HepG2 (cell line): ENCODE data around the gene MRPL58. TPM values are rescaled to one million over a fixed set of nuclear protein-coding genes. Genes with fewer than 3 reads are reported as not detected.
"Not testable (repeated sequence)": the region's sequence is repeated elsewhere in the genome, so short reads cannot be mapped to it uniquely, and the experiment has no call there.

Source experiments
- ATAC-seq: fragments of 200-7000 bp; cut with Tn5 transposase; 3 replicates; pipeline ENCODE4 v1.9.1; 2020; ENCODE audit warnings: mild to moderate bottlenecking, moderate library complexity
- BruUV-seq: library from RNA; stranded (reverse); fragments of 400-500 nt; replicated peaks from 2 replicates; lab custom pipeline; 2021; lab: Mats Ljungman, UMichigan
- CTCF ChIA-PET: fragments of 300-600 bp; formaldehyde crosslinking; extraction: SDS; loops from one replicate; lab custom pipeline; 2021; ENCODE audit warnings: low total read pairs, inconsistent platforms, low intra/inter-chr PET ratio; lab: Yijun Ruan, JAX
- POLR2A ChIA-PET: fragments of 350-600 bp; sonication (Branson Sonifier 250); formaldehyde crosslinking; loops from one replicate; lab custom pipeline; 2020; ENCODE audit warnings: antibody characterized with exemption, inconsistent platforms; lab: Yijun Ruan, JAX
- DNase-seq: peaks from one replicate; pipeline ENCODE4 v3.0.0-alpha.2; 2015; ENCODE audit warnings: low spot score
- FAIRE-seq: peaks from 3 replicates; lab custom pipeline; 2011; peaks lifted over from hg19 to GRCh38; lab: Jason Lieb, UNC
- H2AFZ ChIP-seq: one replicate; pipeline ENCODE4 v1.6.1; 2011; ENCODE audit warnings: low read length, inconsistent platforms
- H3K27ac ChIP-seq: fragments of 300-600 bp; 3 replicates; pipeline ENCODE4 v1.8.0; 2011; ENCODE audit warnings: mixed run types, mild to moderate bottlenecking, mixed read lengths, low read length, inconsistent platforms; ENCODE audit not compliant: insufficient read depth; ENCODE audit errors: extremely low read length
- H3K27me3 ChIP-seq, 2 experiments: fragments of 200-600 bp in 1 of 2; 2 replicates in 1 of 2; 3 replicates in 1 of 2; pipeline versions ENCODE4 v1.6.0 to v1.8.0; 2011; ENCODE audit warnings: low read length in 2 of 2, mild to moderate bottlenecking in 2 of 2, moderate library complexity in 2 of 2, inconsistent platforms in 1 of 2; ENCODE audit not compliant: insufficient read depth in 2 of 2, control insufficient read depth in 1 of 2
- H3K36me3 ChIP-seq, 2 experiments: fragments of 200-600 bp in 1 of 2; replicated peaks in 1 of 2; 2 replicates in 1 of 2; 3 replicates in 1 of 2; pipeline versions ENCODE4 v1.5.1 to v1.8.0; 2011; ENCODE audit warnings: low read length in 2 of 2, inconsistent platforms in 1 of 2; ENCODE audit not compliant: insufficient read depth in 2 of 2, control insufficient read depth in 1 of 2
- H3K4me1 ChIP-seq: 2 replicates; pipeline ENCODE4 v1.5.1; 2012; ENCODE audit warnings: low read length, inconsistent platforms; ENCODE audit not compliant: insufficient read depth
- H3K4me2 ChIP-seq: 2 replicates; pipeline ENCODE4 v1.6.0; 2011; ENCODE audit warnings: low read depth, low read length, inconsistent platforms
- H3K4me3 ChIP-seq, 3 experiments: fragments of 200-600 bp in 1 of 3; sonication (generic), shearing (Covaris generic) in 1 of 3; replicated peaks in 1 of 3; 2 replicates each; pipeline ENCODE4 v1.5.1; 2011 to 2016; ENCODE audit warnings: low read length in 3 of 3, inconsistent platforms in 2 of 3, low read depth in 2 of 3, mild to moderate bottlenecking in 2 of 3, control low read depth in 1 of 3, mixed read lengths in 1 of 3; ENCODE audit not compliant: insufficient read depth in 1 of 3
- H3K79me2 ChIP-seq: one replicate; pipeline ENCODE4 v1.6.1; 2011; ENCODE audit warnings: low read length, inconsistent platforms; ENCODE audit not compliant: insufficient read depth
- H3K9ac ChIP-seq: 2 replicates; pipeline ENCODE4 v1.6.0; 2011; ENCODE audit warnings: mild to moderate bottlenecking, low read depth, low read length, inconsistent platforms; ENCODE audit not compliant: insufficient read depth
- H3K9me3 ChIP-seq: 2 replicates; pipeline ENCODE4 v1.5.1; 2012; ENCODE audit warnings: mild to moderate bottlenecking, low read length
- H4K20me1 ChIP-seq: 2 replicates; pipeline ENCODE4 v1.6.0; 2011; ENCODE audit warnings: inconsistent platforms, mild to moderate bottlenecking, low read length, moderate library complexity; ENCODE audit not compliant: insufficient read depth
- GFI1 ChIP-seq: sonication (generic); formaldehyde crosslinking; IDR thresholded peaks from 2 replicates; pipeline ENCODE4 v1.5.0; 2020; ENCODE audit warnings: missing genetic modification reagents, mild to moderate bottlenecking, borderline replicate concordance
- PAX8 ChIP-seq: sonication (generic); formaldehyde crosslinking; IDR thresholded peaks from 2 replicates; pipeline ENCODE4 v1.8.0; 2022; ENCODE audit warnings: mild to moderate bottlenecking, missing genetic modification reagents, borderline replicate concordance
- SOX5 ChIP-seq: IDR thresholded peaks from 2 replicates; pipeline ENCODE4 v1.6.1; 2016; ENCODE audit warnings: borderline replicate concordance
- WGBS: methylation state at CpG from one replicate; pipeline ENCODE4 v1.1.6; 2017; ENCODE audit warnings: low lambda C conversion rate; 5-methylcytosine and 5-hydroxymethylcytosine counted together
- in situ Hi-C: cut with HindIII; loops from 2 replicates; pipeline ENCODE4 v1.10.0; 2017; ENCODE audit warnings: low pct_unique_long_range_greater_than_20kb; ENCODE audit not compliant: extremely low pct_ligation_motif_present
- intact Hi-C: fragments of 100-400 bp; cut with micrococcal nuclease; formaldehyde crosslinking; loops from one replicate; pipeline ENCODE4 v1.10.0; 2022; ENCODE audit not compliant: unreplicated experiment
- polyA plus RNA-seq, 8 experiments: library from polyadenylated mRNA; depleted of rRNA in 3 of 8; stranded (reverse) in 7 of 8; unstranded in 1 of 8; fragments of >200 nt; fragmentation: Illumina TruSeq in 4 of 8; extraction: Trizol in 4 of 8; gene quantifications; 2 replicates each; pipeline versions ENCODE4 v1.2.1 to v1.2.3, GENCODE V29; 2011 to 2016; ENCODE audit warnings: low read depth in 4 of 8, missing spikeins in 1 of 8, mixed read lengths in 1 of 8; ENCODE audit not compliant: insufficient read depth in 1 of 8
- total RNA-seq, 5 experiments: library from RNA; depleted of rRNA; stranded (reverse); fragments of >200 nt; fragmentation: Illumina TruSeq; extraction: Trizol; gene quantifications; 2 replicates each; pipeline ENCODE4 v1.2.3, GENCODE V29; 2016; ENCODE audit warnings: low read depth in 1 of 5
- TF ChIP-seq, protein P1 (sequence below): sonication (generic); formaldehyde crosslinking; IDR thresholded peaks from 2 replicates; pipeline ENCODE4 v1.5.1; 2020; ENCODE audit warnings: missing genetic modification reagents, mild to moderate bottlenecking, borderline replicate concordance
- TF ChIP-seq, protein P2 (sequence below): sonication (generic); formaldehyde crosslinking; IDR thresholded peaks from 2 replicates; pipeline ENCODE4 v1.4.0; 2020; ENCODE audit warnings: mild to moderate bottlenecking, missing genetic modification reagents
- TF ChIP-seq, protein P3 (sequence below): sonication (generic); formaldehyde crosslinking; IDR thresholded peaks from 2 replicates; pipeline ENCODE4 v1.5.0; 2020; ENCODE audit warnings: mild to moderate bottlenecking, missing genetic modification reagents

Gene MRPL58
- total and polyA plus RNA-seq, 2 of the 13 experiments (the other 11 are each of a cell fraction or from before 2014, with no cell fraction given) = 44.9 to 68.9 TPM

DNA sequence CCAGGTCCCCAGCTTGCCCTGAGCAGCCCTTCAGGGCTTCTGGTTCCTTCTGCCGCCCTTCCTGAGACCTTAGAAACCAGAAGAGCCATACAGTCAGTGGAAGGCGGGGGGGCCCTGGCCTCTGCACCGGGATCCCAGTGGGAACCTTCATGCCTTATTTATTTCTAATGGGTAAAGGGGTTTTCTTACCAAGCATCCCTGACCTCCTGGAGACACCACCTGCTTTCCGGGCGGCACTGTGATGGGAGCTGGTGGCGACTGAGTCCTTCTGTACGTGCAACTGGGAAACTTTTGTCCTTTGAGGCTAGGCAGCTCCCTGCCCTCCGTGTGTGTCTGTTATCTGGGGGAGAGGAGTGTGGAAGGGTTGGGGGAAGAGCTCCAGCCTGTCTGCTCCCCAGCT, 7.2 kb upstream of the MRPL58 start (continued):
- no peak for TF ChIP-seq PAX8
- TF ChIP-seq GFI1 (CRISPR knock-in tag) = no peak
- no peak for TF ChIP-seq SOX5
- TF ChIP-seq, protein P1, sequence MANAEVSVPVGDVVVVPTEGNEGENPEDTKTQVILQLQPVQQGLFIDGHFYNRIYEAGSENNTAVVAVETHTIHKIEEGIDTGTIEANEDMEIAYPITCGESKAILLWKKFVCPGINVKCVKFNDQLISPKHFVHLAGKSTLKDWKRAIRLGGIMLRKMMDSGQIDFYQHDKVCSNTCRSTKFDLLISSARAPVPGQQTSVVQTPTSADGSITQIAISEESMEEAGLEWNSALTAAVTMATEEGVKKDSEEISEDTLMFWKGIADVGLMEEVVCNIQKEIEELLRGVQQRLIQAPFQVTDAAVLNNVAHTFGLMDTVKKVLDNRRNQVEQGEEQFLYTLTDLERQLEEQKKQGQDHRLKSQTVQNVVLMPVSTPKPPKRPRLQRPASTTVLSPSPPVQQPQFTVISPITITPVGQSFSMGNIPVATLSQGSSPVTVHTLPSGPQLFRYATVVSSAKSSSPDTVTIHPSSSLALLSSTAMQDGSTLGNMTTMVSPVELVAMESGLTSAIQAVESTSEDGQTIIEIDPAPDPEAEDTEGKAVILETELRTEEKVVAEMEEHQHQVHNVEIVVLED (CRISPR knock-in tag) = no peak
- TF ChIP-seq, protein P2, sequence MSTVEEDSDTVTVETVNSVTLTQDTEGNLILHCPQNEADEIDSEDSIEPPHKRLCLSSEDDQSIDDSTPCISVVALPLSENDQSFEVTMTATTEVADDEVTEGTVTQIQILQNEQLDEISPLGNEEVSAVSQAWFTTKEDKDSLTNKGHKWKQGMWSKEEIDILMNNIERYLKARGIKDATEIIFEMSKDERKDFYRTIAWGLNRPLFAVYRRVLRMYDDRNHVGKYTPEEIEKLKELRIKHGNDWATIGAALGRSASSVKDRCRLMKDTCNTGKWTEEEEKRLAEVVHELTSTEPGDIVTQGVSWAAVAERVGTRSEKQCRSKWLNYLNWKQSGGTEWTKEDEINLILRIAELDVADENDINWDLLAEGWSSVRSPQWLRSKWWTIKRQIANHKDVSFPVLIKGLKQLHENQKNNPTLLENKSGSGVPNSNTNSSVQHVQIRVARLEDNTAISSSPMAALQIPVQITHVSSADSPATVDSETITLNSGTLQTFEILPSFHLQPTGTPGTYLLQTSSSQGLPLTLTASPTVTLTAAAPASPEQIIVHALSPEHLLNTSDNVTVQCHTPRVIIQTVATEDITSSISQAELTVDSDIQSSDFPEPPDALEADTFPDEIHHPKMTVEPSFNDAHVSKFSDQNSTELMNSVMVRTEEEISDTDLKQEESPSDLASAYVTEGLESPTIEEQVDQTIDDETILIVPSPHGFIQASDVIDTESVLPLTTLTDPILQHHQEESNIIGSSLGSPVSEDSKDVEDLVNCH (CRISPR knock-in tag) = no peak

DNA sequence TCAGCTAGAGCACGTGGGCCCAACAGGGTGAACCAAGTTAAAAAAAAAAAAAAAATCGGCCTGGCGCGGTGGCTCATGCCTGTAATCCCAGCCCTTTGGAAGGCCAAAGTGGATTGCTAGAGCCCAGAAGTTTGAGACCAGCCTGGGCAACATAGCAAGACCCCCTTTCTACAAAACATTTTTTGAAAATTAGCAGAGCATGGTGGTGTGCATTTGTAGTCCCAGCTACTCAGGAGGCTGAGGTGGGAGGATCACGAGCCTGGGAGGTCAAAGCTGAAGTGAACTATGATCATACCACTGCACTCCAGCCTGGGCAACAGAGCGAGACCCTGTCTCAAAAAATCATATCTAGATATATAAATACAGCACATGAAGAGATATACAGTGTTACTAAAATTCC, 6.4 kb upstream of the MRPL58 start:
- not testable (repeated sequence) for H3K79me2 ChIP-seq, H3K4me2 ChIP-seq, H3K27ac ChIP-seq, BruUV-seq, DNase-seq, H3K9me3 ChIP-seq, ATAC-seq, H3K4me3 ChIP-seq, H3K9ac ChIP-seq, H4K20me1 ChIP-seq, H3K36me3 ChIP-seq, H2AFZ ChIP-seq, FAIRE-seq, H3K27me3 ChIP-seq, H3K4me1 ChIP-seq
- ChIA-PET POLR2A (interaction anchor here (1.3 kb wide), 1 partner anchor 14 kb away, joined by 3 read pairs; no protein-coding TSS in a partner anchor), CTCF (interaction anchor here (2.4 kb wide), 1 partner anchor 45 kb away, joined by 44 read pairs; no protein-coding TSS in a partner anchor)
- in situ Hi-C loops (loop anchor here (5.0 kb wide), 2 partner anchors 44 to 89 kb away; no protein-coding TSS in a partner anchor), intact Hi-C loops (loop anchor here (1.0 kb wide), 1 partner anchor 45 kb away; no protein-coding TSS in a partner anchor)
- 61% methylated on average over 6 of the region's 6 CpGs for WGBS
- TF ChIP-seq, protein P3, sequence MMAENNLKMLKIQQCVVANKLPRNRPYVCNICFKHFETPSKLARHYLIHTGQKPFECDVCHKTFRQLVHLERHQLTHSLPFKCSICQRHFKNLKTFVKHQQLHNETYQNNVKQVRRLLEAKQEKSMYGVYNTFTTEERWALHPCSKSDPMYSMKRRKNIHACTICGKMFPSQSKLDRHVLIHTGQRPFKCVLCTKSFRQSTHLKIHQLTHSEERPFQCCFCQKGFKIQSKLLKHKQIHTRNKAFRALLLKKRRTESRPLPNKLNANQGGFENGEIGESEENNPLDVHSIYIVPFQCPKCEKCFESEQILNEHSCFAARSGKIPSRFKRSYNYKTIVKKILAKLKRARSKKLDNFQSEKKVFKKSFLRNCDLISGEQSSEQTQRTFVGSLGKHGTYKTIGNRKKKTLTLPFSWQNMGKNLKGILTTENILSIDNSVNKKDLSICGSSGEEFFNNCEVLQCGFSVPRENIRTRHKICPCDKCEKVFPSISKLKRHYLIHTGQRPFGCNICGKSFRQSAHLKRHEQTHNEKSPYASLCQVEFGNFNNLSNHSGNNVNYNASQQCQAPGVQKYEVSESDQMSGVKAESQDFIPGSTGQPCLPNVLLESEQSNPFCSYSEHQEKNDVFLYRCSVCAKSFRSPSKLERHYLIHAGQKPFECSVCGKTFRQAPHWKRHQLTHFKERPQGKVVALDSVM = 0 out of 2 replicates have a peak, but pooled peaks have one; percentile 15
